Measurements from ENCODE around the gene BCL11B. TPM values are rescaled to one million over a fixed set of nuclear protein-coding genes. Genes with fewer than 3 reads are reported as not detected.

Gene BCL11B
- total RNA-seq, 1 donor from 2014 or later = 0.16 TPM

- H3K36me3 Mint-ChIP-seq (ENCODE audit: unreplicated experiment) = no peaks in the 10 kb centered on the region
- no peaks in the 10 kb centered on the region for H3K4me1 Mint-ChIP-seq (ENCODE audit: unreplicated experiment)
- H3K9me3 Mint-ChIP-seq (ENCODE audit: unreplicated experiment) = no peaks in the 10 kb centered on the region
- TF ChIP-seq, protein P1, sequence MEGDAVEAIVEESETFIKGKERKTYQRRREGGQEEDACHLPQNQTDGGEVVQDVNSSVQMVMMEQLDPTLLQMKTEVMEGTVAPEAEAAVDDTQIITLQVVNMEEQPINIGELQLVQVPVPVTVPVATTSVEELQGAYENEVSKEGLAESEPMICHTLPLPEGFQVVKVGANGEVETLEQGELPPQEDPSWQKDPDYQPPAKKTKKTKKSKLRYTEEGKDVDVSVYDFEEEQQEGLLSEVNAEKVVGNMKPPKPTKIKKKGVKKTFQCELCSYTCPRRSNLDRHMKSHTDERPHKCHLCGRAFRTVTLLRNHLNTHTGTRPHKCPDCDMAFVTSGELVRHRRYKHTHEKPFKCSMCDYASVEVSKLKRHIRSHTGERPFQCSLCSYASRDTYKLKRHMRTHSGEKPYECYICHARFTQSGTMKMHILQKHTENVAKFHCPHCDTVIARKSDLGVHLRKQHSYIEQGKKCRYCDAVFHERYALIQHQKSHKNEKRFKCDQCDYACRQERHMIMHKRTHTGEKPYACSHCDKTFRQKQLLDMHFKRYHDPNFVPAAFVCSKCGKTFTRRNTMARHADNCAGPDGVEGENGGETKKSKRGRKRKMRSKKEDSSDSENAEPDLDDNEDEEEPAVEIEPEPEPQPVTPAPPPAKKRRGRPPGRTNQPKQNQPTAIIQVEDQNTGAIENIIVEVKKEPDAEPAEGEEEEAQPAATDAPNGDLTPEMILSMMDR (IDR thresholded peaks at IDR 0.05) = no peak
- DNase-seq (ENCODE audit: extremely low spot score, unreplicated experiment) = peak; percentile 69
- H3K27me3 Mint-ChIP-seq (ENCODE audit: unreplicated experiment) = peaks cover 20% of the 10 kb centered on the region
- no peak overlapping the region for H3K27ac Mint-ChIP-seq (ENCODE audit: unreplicated experiment)
- H3K4me3 Mint-ChIP-seq (ENCODE audit: unreplicated experiment) = no peak overlapping the region
Measured at GRCh38 chr14:99138999-99139865, 132.8 kb downstream of the BCL11B start.

GRCh38 chr14:99137913-99138571 is 134.0 kb downstream of the BCL11B start:
- DNase-seq (ENCODE audit: extremely low spot score, unreplicated experiment) = peak; percentile 72
- Mint-ChIP-seq H3K4me3 (ENCODE audit: unreplicated experiment) (no peak overlapping the region), H3K36me3 (ENCODE audit: unreplicated experiment) (no peaks in the 10 kb centered on the region)

DNA sequence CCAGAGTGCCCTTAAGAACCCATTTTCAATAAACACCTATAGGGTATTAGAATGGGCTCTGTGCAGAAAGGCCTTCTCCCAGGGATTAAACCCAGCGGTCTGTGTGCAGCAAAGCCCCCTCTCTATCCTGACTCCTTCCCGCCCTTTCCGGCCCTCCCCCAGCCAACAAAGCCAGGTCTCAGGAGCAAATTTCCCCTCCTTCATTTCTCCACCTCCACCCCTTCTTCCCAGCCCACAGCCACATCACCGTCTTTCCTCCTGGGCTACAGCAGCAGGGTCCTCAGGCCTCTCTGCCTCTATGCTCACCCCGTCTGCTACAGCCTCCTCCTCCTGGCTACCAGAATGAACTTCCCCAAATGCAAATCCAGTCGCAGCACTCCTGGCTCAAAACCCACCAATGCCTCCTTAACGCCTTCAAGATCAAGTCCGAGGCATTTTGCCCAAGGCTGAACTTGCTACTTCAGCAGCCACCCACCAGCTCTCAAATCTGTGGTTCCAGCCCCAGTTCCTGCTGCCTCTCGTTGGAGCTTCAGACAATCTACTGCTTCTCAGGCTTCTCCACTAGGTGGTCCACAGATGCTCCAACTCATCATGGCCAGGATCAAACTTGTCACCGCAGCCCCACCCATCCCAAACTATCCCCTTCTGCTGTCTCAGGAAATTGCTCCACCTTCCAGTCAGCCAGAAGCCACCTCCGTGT is 134.8 kb downstream of the BCL11B start:
- Mint-ChIP-seq H3K4me3 (ENCODE audit: unreplicated experiment) (no peak overlapping the region), H3K27ac (ENCODE audit: unreplicated experiment) (no peak overlapping the region), H3K27me3 (ENCODE audit: unreplicated experiment) (peaks cover 13% of the 10 kb centered on the region), H3K4me1 (ENCODE audit: unreplicated experiment) (no peaks in the 10 kb centered on the region), H3K9me3 (ENCODE audit: unreplicated experiment) (no peaks in the 10 kb centered on the region), H3K36me3 (ENCODE audit: unreplicated experiment) (no peaks in the 10 kb centered on the region)
- TF ChIP-seq, protein P1 (IDR thresholded peaks at IDR 0.05) = no peak
- DNase-seq (ENCODE audit: extremely low spot score, unreplicated experiment) = peak; percentile 44

More at GRCh38 chr14:99137913-99138571, 134.0 kb downstream of the BCL11B start:
- TF ChIP-seq, protein P1 (IDR thresholded peaks at IDR 0.05) = no peak
- Mint-ChIP-seq H3K4me1 (ENCODE audit: unreplicated experiment) (no peaks in the 10 kb centered on the region), H3K27ac (ENCODE audit: unreplicated experiment) (no peak overlapping the region), H3K27me3 (ENCODE audit: unreplicated experiment) (peaks cover 14% of the 10 kb centered on the region), H3K9me3 (ENCODE audit: unreplicated experiment) (no peaks in the 10 kb centered on the region)

GRCh38 chr14:99136401-99136800 is 135.6 kb downstream of the BCL11B start:
- Mint-ChIP-seq H3K27me3 (ENCODE audit: unreplicated experiment) (peaks cover 13% of the 10 kb centered on the region), H3K36me3 (ENCODE audit: unreplicated experiment) (no peaks in the 10 kb centered on the region), H3K9me3 (ENCODE audit: unreplicated experiment) (no peaks in the 10 kb centered on the region), H3K27ac (ENCODE audit: unreplicated experiment) (no peak overlapping the region), H3K4me1 (ENCODE audit: unreplicated experiment) (no peaks in the 10 kb centered on the region), H3K4me3 (ENCODE audit: unreplicated experiment) (no peak overlapping the region)
- DNase-seq (ENCODE audit: extremely low spot score, unreplicated experiment) = peak; percentile 54
- TF ChIP-seq, protein P1 (IDR thresholded peaks at IDR 0.05) = no peak
